Activated T-helper 1 cell treated with anti-CD3 and anti-CD28 coated beads, Interleukin-12 subunit alpha, Interleukin-12 subunit beta, Interleukin-2, Interleukin-4 antibody, amounts not matched to agents 30 ng/mL and 10 ng/mL and 1 ng/mL, durations not matched to agents 14 hours and 24 hours and 36 hours (primary cell): ENCODE measurements around the gene C1RL. TPM values are rescaled to one million over a fixed set of nuclear protein-coding genes. Genes with fewer than 3 reads are reported as not detected.

Experiments used
- DNase-seq: peaks from one replicate; pipeline ENCODE4 v3.0.0; 2021; ENCODE audit warnings: low spot score
- H3K27ac Mint-ChIP-seq: one replicate; pipeline ENCODE4 v1.8.0; 2021; ENCODE audit warnings: mild to moderate bottlenecking, mixed read lengths
- H3K27me3 Mint-ChIP-seq: one replicate; pipeline ENCODE4 v1.8.0; 2022; ENCODE audit warnings: mild to moderate bottlenecking, moderate library complexity, mixed read lengths; ENCODE audit not compliant: insufficient read depth
- H3K36me3 Mint-ChIP-seq: one replicate; pipeline ENCODE4 v1.8.0; 2021; ENCODE audit warnings: low read depth, mixed read lengths
- H3K4me1 Mint-ChIP-seq: one replicate; pipeline ENCODE4 v1.8.0; 2021; ENCODE audit warnings: low read depth, mixed read lengths
- H3K4me3 Mint-ChIP-seq: one replicate; pipeline ENCODE4 v1.8.0; 2021; ENCODE audit warnings: mild to moderate bottlenecking, moderate library complexity, mixed read lengths
- H3K9me3 Mint-ChIP-seq: one replicate; pipeline ENCODE4 v1.8.0; 2021; ENCODE audit warnings: mixed read lengths
- intact Hi-C: fragments of 100-400 bp; cut with micrococcal nuclease; formaldehyde crosslinking; loops from one replicate; pipeline ENCODE4 v1.15.1; 2024
- total RNA-seq: library from RNA; stranded (reverse); gene quantifications from 2 replicates; pipeline ENCODE4 v1.2.3, GENCODE V29; 2022

Gene C1RL
- total RNA-seq, 1 donor from 2014 or later: 21.5 TPM

- intact Hi-C loops: no loop called here
- DNase-seq: no peak
- H3K4me3 Mint-ChIP-seq: no peak overlapping the region
- H3K27me3 Mint-ChIP-seq: no peaks in the 10 kb centered on the region
- no peak overlapping the region for H3K27ac Mint-ChIP-seq
- H3K9me3 Mint-ChIP-seq: no peaks in the 10 kb centered on the region
- peaks cover 49% of the 10 kb centered on the region for H3K36me3 Mint-ChIP-seq
- H3K4me1 Mint-ChIP-seq: peaks cover 5% of the 10 kb centered on the region
These were observed 36.7 kb upstream of the C1RL start for GRCh38 chr12:7145671-7146070.

- DNase-seq: no peak
- Mint-ChIP-seq H3K27ac (no peak overlapping the region), H3K4me1 (no peaks in the 10 kb centered on the region), H3K4me3 (no peak overlapping the region), H3K27me3 (no peaks in the 10 kb centered on the region), H3K9me3 (no peaks in the 10 kb centered on the region), H3K36me3 (peaks cover 45% of the 10 kb centered on the region)
- intact Hi-C loops: no loop called here
These were observed 35.6 kb upstream of the C1RL start for GRCh38 chr12:7144414-7145120.

- H3K4me1 Mint-ChIP-seq: peaks cover 6% of the 10 kb centered on the region
- no peak overlapping the region for H3K27ac Mint-ChIP-seq
- H3K4me3 Mint-ChIP-seq: no peak overlapping the region
- H3K9me3 Mint-ChIP-seq: no peaks in the 10 kb centered on the region
- peaks cover 49% of the 10 kb centered on the region for H3K36me3 Mint-ChIP-seq
- H3K27me3 Mint-ChIP-seq: no peaks in the 10 kb centered on the region
- intact Hi-C loops: loop anchor here (2.0 kb wide), 1 partner anchor 317 kb away; no protein-coding TSS in a partner anchor
- no peak for DNase-seq
These were observed 34.5 kb upstream of the C1RL start for GRCh38 chr12:7143564-7143963.

GRCh38 chr12:7142809-7143465 is 33.9 kb upstream of the C1RL start:
- no peaks in the 10 kb centered on the region for H3K27me3 Mint-ChIP-seq
- H3K36me3 Mint-ChIP-seq: peaks cover 48% of the 10 kb centered on the region
- no peaks in the 10 kb centered on the region for H3K9me3 Mint-ChIP-seq
- H3K4me1 Mint-ChIP-seq: peaks cover 6% of the 10 kb centered on the region
- no peak overlapping the region for H3K4me3 Mint-ChIP-seq
- intact Hi-C loops: loop anchor here (1.0 to 2.0 kb wide), 3 partner anchors 46 to 495 kb away; partner anchors contain the start of gene PEX5
- no peak for DNase-seq
- H3K27ac Mint-ChIP-seq: no peak overlapping the region

- intact Hi-C loops: loop anchor here (1.0 to 2.0 kb wide), 3 partner anchors 47 to 496 kb away; partner anchors contain the start of gene PEX5
- no peaks in the 10 kb centered on the region for H3K27me3 Mint-ChIP-seq
- peaks cover 6% of the 10 kb centered on the region for H3K4me1 Mint-ChIP-seq
- H3K9me3 Mint-ChIP-seq: no peaks in the 10 kb centered on the region
- peaks cover 55% of the 10 kb centered on the region for H3K36me3 Mint-ChIP-seq
- DNase-seq: peak; percentile 32
- H3K27ac Mint-ChIP-seq: peak overlapping the region; percentile 24
- H3K4me3 Mint-ChIP-seq: no peak overlapping the region
These were observed 33.1 kb upstream of the C1RL start for GRCh38 chr12:7142056-7142644.

GRCh38 chr12:7141351-7142005 is 32.5 kb upstream of the C1RL start:
- Mint-ChIP-seq H3K36me3 (peaks cover 53% of the 10 kb centered on the region), H3K27ac (no peak overlapping the region), H3K4me3 (no peak overlapping the region), H3K9me3 (no peaks in the 10 kb centered on the region), H3K27me3 (no peaks in the 10 kb centered on the region), H3K4me1 (peaks cover 6% of the 10 kb centered on the region)
- no peak for DNase-seq
- intact Hi-C loops: loop anchor here (1.0 to 2.0 kb wide), 3 partner anchors 48 to 497 kb away; partner anchors contain the start of gene PEX5

GRCh38 chr12:7139200-7139599 is 30.2 kb upstream of the C1RL start:
- Mint-ChIP-seq H3K36me3 (peaks cover 63% of the 10 kb centered on the region), H3K27me3 (no peaks in the 10 kb centered on the region), H3K27ac (no peak overlapping the region), H3K9me3 (no peaks in the 10 kb centered on the region), H3K4me3 (no peak overlapping the region), H3K4me1 (peaks cover 6% of the 10 kb centered on the region)
- no peak for DNase-seq
- intact Hi-C loops: no loop called here

GRCh38 chr12:7137908-7138307 is 28.9 kb upstream of the C1RL start:
- H3K36me3 Mint-ChIP-seq: peaks cover 67% of the 10 kb centered on the region

GRCh38 chr12:7136676-7137075 is 27.7 kb upstream of the C1RL start:
- no peaks in the 10 kb centered on the region for H3K9me3 Mint-ChIP-seq
- peaks cover 63% of the 10 kb centered on the region for H3K36me3 Mint-ChIP-seq
- H3K4me1 Mint-ChIP-seq: peaks cover 20% of the 10 kb centered on the region
- H3K27ac Mint-ChIP-seq: no peak overlapping the region
- H3K4me3 Mint-ChIP-seq: no peak overlapping the region
- intact Hi-C loops: no loop called here
- no peaks in the 10 kb centered on the region for H3K27me3 Mint-ChIP-seq
- DNase-seq: no peak

More at GRCh38 chr12:7137908-7138307, 28.9 kb upstream of the C1RL start:
- intact Hi-C loops: no loop called here
- DNase-seq: no peak
- no peaks in the 10 kb centered on the region for H3K9me3 Mint-ChIP-seq
- H3K4me3 Mint-ChIP-seq: no peak overlapping the region
- H3K27ac Mint-ChIP-seq: no peak overlapping the region
- H3K4me1 Mint-ChIP-seq: peaks cover 7% of the 10 kb centered on the region
- no peaks in the 10 kb centered on the region for H3K27me3 Mint-ChIP-seq

GRCh38 chr12:7136071-7136470 is 27.1 kb upstream of the C1RL start:
- H3K4me3 Mint-ChIP-seq: no peak overlapping the region
- DNase-seq: no peak
- H3K27ac Mint-ChIP-seq: no peak overlapping the region
- no peaks in the 10 kb centered on the region for H3K9me3 Mint-ChIP-seq
- H3K27me3 Mint-ChIP-seq: no peaks in the 10 kb centered on the region
- intact Hi-C loops: no loop called here
- H3K4me1 Mint-ChIP-seq: peaks cover 26% of the 10 kb centered on the region
- H3K36me3 Mint-ChIP-seq: peaks cover 57% of the 10 kb centered on the region

- peak overlapping the region; percentile 15 for H3K27ac Mint-ChIP-seq
- no peak overlapping the region for H3K4me3 Mint-ChIP-seq
- no peaks in the 10 kb centered on the region for H3K27me3 Mint-ChIP-seq
- peaks cover 33% of the 10 kb centered on the region for H3K4me1 Mint-ChIP-seq
- no peak for DNase-seq
- peaks cover 52% of the 10 kb centered on the region for H3K36me3 Mint-ChIP-seq
- intact Hi-C loops: loop anchor here (5.0 kb wide), 1 partner anchor 642 kb away; the partner anchor contains the start of genes MRPL51 and NCAPD2
- no peaks in the 10 kb centered on the region for H3K9me3 Mint-ChIP-seq
These were observed 25.6 kb upstream of the C1RL start for GRCh38 chr12:7134396-7135166.

GRCh38 chr12:7131502-7131866 is 22.5 kb upstream of the C1RL start:
- no peaks in the 10 kb centered on the region for H3K9me3 Mint-ChIP-seq
- peak; percentile 30 for DNase-seq
- H3K36me3 Mint-ChIP-seq: peaks cover 34% of the 10 kb centered on the region
- no peaks in the 10 kb centered on the region for H3K27me3 Mint-ChIP-seq
- intact Hi-C loops: loop anchor here (1.0 to 5.0 kb wide), 2 partner anchors 18 to 639 kb away; partner anchors contain the start of genes MRPL51 and NCAPD2
- peak overlapping the region; percentile 91 for H3K27ac Mint-ChIP-seq
- H3K4me3 Mint-ChIP-seq: peak overlapping the region; percentile 96
- peaks cover 37% of the 10 kb centered on the region for H3K4me1 Mint-ChIP-seq
